ENCODE results near the gene SH3D21.

The SH3D21 gene

DNA sequence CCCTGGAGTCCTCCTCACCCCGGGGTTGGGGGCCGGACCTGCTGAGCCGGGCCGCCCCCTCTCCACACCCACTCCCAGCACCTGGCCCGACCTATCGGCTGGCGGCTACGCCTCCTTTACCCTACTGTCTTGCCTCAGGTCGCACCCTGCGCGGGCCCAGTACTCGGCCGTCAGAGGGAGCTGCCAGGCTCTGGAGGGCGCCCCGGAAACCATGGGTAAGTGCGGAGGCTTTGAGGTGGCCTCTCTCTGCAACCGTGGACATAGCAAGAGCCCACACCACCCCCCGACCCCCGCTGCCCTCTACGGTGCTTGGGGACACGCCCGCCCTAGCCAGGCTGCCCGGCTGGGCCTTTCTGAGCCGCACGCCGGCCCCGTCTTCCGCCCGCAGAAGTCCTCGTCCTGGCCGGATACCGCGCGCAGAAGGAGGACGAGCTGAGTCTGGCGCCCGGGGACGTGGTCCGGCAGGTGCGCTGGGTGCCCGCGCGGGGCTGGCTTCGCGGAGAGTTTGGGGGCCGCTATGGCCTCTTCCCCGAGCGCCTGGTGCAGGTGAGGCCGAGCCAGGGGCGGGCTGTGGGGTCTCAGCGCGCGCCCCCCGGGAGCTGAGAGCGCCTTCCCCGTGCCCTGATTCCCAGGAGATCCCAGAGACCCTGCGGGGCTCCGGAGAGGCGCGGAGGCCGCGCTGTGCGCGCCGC is at the start of gene SH3D21:
TSS of gene SH3D21 (plus strand) at position 159 of the 692 bp plus-strand sequence. CDS start at position 212, 53 bp downstream.
- no peak for DNase-seq (ENCODE audit: low spot score)

DNA sequence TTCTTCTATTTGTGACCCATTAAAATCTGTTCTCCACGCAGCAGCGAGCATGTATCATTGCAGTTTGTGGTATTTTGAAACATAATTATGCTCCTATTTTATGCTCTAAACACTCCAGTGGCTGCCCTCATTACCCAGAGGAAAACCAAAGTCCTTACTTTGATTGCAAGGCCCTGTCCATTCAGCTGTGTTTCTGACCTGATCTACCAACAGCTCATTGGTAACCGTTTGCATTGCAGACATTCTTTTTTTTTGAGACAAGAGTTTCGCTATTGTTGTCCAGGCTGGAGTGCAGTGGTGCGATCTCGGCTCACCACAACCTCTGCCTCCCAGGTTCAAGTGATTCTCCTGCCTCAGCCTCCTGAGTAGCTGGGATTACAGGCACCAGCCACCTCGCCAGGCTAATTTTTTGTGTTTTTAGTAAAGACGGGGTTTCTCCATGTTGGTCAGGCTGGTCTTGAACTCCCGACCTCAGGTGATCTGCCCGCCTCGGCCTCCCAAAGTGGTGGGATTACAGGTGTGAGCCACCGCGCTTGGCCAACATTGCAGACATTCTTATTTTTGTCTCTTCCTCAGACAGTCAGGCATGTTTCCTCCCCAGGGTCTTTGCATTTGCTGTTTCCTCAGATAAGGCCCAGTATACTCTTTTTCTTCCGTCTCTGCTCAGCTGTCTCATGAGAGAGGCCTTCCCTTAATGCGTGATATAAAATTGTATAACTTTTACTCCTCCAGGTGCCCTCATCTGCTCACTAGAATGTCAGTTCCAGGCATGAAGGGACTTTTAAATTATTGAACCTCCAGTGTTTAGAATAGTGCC is 49.4 kb upstream of the SH3D21 start:
- DNase-seq (ENCODE audit: low spot score): no peak

DNA sequence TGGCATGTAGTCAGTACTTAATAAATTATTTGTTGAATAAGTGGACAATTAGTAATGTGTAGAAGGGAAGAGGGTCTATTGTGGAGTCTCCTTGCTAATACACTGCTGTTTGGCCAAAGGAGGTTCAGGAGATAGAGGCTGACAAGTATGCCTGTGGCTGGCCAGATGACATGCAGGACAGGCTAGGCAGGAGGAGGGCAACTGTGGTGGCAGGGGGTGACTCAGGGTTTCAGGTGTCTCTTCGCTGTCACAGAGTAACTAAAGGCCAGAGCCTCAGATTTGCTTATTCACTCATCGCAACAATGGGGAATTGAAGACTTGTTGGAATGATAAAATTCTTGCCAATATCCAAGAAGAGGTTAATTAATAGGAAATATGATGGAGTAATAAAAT is 48.8 kb upstream of the SH3D21 start:
- DNase-seq (ENCODE audit: low spot score): no peak

DNA sequence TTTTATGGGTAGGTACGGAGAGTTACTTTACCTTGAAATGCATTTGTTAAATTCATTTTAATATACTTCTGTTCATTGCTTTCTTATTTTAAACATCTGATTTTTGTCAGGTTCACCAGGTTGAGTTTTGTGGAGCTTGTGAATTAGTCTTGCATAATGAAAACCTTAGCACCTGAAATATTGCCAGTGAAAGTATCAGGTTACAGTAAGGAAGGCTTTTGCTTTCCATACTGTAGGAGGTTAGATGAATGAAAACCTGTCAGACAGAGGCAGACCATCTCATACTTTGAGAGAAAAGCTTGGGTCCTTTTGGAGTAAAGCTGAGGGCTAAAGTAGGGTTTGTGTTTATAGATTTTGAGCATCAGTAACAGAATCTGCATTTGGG is 47.2 kb upstream of the SH3D21 start:
- no peak for DNase-seq (ENCODE audit: low spot score)

DNA sequence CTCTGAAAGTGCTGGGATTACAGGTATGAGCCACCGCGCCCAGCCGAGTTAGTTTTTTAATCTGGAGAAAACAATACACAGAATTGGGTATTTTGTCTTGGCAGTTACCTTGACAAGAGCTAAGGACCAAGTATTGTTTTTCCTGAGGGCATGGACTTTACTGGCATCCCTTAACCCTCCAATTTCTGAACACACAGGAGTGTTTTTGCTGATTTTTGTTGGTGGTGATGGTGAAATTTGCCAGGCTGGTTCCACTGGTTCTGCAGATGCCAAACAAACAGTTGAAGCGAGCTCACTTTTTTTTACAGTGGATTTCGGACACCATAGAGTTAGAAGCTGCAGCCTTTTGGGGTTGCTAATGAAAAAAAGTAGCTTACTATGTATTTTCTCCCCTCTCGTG is 37.2 kb upstream of the SH3D21 start:
- DNase-seq (ENCODE audit: low spot score): no peak

DNA sequence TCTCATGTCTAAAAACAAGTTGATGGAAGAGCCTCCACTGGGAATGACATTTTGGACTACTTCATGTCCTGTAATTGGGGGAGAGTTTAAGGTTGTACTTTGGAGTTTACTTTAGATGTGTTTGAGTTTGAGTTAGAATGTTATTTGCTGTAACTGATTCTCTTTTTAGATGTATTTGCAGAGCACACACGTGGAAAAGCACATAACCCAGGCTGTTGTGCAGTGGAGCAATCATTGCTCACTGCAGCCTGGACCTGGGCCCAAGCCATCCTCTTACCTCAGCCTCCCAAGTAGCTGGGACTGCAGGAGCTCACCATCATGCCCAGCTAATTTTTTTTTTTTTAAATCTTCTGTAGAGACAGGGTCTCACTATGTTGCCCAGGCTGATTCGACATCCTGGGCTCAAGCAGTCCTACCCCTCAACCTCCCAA is 36.7 kb upstream of the SH3D21 start:
- no peak for DNase-seq (ENCODE audit: low spot score)

DNA sequence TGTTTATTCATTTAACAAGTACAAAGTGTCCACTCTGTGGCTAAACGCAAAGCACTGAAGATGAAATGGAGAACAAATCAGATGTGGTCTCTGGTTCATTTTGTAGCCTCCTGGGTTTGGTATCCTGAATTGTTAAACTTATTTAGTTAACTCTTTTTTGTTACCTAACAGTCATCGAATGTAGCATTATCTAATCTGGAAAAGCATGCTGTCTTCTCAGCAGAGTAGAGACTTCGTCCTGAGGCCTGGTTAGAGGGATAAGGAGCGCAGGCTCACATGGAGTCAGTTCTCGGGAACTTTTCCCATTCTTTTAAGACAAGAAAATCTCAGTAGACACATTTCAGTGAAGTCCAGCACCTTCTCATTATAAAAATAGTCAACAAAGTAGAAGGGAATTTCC is 33.1 kb upstream of the SH3D21 start:
- DNase-seq (ENCODE audit: low spot score): no peak

DNA sequence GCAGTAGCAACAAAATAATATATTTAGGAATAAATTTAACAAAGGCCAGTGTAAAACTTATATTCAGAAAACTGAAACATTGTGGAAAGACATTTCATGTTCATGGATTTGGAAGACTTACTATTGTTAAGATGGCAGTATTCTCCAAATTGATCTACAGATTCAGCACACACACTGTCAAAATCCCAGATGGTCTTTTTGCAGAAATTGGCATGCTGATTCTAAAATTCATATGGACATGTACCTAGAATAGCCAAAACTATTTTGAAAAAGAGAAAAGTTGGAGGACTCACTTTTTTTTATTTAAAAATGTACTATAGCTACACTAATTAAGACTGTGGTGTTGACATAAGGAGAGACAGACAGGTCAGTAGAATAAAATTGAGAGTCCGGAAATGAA is 32.0 kb upstream of the SH3D21 start:
- DNase-seq (ENCODE audit: low spot score): no peak

DNA sequence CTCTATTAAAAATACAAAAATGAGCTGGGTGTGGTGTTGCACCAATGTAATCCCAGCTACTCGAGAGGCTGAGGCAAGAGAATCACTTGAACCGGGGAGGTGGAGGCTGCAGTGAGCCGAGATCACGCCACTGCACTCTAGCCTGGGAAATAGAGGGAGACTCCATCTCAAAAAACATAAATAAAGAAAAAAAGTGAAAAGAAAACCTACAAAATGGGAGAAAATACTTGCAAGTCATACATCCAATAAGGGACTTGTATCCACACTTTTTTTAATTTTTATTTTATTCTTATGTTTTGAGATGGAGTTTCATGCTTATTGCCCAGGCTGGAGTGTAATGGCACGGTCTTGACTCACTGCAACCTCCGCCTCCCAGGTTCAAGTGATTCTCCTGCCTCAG is 29.5 kb upstream of the SH3D21 start:
- no peak for DNase-seq (ENCODE audit: low spot score)

DNA sequence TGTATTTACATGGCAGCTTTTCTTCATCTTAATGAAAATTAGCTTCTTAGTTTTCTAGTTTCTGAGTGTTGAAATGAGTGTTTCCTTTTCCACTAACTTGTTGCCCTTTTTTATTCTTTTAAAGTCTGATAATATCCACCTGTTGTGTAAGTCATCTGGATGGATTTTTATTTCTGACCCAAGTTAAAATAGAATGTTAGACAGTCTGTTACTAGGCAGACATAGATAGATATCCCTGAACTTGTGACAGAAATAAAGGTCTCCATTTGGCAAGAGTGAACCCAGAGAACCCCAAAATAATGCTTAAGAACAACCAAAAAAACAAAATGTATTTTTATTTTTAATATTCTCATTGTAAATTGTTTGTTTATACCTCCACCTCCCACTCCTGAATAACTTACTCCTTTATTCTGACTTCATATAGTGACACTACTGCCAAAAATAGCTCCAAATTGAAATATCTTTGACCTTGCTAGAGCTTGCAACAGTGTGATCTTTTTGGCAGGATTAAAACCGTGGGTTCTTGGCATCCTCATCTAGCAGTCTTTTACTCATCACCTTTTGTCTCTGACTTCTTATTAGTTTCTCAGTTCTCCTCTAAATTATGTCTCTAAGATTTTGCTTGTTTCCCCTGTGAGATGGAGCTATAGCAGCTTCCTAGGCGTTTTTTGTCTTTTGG is 26.9 kb upstream of the SH3D21 start:
- peak; percentile 21 for DNase-seq (ENCODE audit: low spot score)

DNA sequence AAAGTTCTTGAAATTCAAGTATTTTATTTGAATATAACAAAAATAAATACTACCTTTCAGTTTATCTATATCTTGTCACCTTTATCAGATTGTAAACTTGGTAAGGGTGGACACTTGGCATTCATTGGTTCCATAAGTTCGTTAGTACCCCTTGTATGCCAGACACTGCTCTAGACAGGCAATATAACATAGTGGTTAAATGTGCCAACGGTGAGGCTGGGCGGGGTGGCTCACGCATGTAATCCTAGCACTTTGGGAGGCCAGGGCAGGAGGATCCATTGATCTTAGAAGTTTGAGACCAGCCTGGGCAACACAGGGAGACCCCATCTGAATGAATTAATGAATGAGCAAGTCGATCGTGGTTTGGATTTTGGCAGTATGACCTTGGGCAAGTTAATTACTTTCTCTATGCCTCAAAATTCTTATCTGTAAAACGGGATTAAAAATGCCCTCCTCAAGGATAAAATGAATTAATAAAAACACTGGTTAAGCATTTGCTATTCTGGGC is 26.3 kb upstream of the SH3D21 start:
- no peak for DNase-seq (ENCODE audit: low spot score)

DNA sequence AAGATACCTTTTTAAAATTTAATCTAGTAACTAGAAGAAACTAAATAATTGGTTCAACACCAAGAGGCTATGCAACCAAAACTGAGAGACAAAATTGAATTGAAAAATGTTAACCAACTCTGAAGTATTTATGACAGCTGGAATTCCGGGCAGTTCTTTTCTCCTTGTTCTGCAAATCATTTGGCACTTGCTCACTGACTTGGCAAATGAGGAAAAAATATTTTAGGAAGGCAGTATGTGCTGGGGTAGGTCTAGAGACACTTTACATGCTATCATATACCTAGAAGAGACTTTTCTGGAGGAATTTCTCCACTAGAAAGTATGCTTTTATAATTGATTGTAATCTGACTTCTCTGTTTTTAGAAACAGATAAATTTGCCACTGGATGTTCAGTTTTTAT is 22.1 kb upstream of the SH3D21 start:
- DNase-seq (ENCODE audit: low spot score): no peak

DNA sequence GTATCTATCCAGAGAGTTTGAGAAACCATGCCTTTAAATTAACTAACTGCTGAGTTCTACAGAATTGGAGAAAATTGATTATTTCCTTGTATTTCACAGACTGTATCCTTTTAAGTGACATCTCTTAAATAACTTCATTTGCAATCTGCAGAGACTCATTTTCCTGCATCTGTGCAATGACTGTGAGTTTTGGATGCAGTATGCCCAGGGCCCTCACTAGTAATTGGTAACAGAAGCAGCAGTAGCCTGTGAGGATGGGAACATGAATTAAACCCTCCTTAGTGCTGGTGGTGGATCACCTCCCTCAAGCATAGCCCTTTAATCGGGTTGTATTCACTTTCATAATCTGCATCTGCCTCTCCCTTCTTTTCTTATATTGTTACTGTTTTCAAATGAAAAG is 21.7 kb upstream of the SH3D21 start:
- no peak for DNase-seq (ENCODE audit: low spot score)

DNA sequence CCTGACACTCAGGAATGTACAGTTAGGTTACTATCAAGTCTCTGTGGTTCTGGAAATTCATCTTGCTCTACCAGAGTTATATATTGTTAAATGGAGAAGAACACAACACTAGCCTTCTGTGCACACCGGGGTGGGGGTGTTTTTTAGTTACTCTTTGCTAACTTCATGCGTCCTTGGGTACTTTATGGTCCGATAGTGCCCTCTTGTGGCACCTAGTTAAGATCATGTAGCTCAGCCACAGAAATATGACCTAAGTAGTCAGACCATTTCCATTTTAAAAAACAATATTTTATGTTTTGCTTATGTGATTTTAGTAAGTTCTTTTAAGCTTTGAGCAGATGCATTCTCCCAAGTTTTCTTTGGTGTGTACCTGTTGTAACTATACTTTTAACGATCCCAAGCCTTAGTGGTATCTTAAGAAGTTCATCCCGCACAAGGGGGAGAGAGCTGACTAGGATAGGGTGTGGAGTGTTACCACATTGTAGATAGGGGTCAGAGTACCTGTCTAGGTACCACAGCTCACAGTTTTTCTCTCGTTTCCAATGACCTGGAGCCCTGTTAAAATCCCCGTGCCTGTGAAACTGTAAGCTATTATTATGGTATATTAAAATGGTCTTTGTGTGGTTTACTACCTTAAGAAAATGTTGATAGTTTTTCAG is 20.6 kb upstream of the SH3D21 start:
- DNase-seq (ENCODE audit: low spot score): peak; percentile 82

DNA sequence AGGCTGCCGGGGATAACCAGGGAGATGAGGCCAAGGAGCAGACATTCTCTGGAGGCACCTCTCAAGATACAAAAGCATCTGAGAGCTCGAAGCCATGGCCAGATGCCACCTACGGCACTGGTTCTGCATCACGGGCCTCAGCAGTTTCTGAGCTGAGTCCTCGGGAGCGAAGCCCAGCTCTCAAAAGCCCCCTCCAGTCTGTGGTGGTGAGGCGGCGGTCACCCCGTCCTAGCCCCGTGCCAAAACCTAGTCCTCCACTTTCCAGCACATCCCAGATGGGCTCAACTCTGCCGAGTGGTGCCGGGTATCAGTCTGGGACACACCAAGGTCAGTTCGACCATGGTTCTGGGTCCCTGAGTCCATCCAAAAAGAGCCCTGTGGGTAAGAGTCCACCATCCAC is 19.4 kb upstream of the SH3D21 start:
- DNase-seq (ENCODE audit: low spot score): no peak

DNA sequence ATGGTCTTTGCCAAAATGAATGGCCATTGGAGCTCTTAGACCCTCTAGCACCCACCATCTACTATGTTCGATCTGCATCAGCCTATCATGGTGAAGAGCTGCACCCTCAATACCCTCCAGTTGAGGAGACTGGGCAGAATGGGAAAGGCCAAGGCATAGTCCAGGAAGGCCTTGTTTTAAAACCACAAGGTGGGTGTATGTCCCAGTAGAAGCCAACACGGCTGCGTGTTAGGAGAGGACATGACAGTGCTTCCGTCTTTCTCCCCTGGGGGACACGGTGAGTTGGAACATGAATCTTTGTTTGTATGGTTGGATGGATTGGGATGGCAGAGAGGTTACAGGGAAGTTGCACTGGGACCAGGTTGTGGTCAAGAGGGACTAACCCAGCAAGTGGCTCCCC is 18.6 kb upstream of the SH3D21 start:
- no peak for DNase-seq (ENCODE audit: low spot score)

DNA sequence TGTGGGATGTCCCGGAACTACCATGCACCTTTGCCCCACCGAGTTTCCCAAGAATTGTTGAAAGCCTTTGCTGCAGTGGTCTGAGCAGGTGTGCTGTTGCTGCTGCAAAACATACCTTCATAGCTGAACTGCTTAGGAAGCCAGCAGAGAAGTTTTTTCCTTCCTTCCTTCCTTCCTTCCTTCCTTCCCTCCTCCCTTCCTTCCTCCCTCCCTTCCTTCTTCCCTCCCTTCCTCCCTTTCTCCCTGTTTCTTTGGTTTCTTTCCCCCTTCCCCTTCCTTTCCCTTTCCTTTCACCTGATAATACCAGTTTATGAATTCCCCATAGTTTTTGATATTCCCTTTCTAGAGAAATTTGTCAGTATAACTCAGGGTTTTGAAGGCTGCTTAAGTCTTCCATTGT is 10.8 kb upstream of the SH3D21 start:
- no peak for DNase-seq (ENCODE audit: low spot score)

DNA sequence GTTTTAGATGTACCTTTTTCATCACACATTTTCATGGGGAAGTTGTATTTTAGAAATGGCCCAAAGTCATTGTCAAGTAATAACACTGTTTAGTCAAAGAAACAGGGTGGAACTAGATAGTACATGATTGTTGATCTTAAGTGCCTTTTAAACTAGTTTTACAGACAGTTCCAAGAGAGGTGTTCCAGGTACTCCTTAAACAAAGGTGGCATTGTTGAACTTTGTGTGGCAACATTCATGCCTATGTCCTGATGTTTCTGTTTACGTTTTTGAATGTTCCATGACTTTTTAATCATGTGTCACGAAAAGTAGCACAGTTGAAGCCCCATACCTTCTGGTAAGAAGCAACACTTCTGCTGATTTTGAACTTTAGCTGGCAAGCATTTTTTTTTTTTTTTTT is 9.1 kb upstream of the SH3D21 start:
- no peak for DNase-seq (ENCODE audit: low spot score)

DNA sequence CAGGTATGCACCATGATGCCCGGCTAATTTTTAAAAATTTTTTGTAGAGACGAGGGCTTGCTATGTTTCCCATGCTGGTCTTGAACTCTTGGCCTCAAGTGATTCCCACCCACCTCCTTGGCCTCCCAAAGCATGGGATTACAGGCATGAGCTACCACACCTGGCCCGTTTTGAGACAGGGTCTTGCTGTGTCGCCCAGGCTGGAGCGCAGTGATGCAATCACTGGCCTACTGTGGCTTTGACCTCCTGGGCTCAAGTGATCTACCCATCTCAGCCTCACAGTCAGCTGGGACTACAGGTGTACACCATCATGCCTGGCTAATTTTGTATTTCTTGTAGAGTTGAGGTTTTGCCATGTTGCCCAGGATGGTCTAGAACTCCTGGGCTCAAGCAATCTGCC is 7.5 kb upstream of the SH3D21 start:
- no peak for DNase-seq (ENCODE audit: low spot score)

DNA sequence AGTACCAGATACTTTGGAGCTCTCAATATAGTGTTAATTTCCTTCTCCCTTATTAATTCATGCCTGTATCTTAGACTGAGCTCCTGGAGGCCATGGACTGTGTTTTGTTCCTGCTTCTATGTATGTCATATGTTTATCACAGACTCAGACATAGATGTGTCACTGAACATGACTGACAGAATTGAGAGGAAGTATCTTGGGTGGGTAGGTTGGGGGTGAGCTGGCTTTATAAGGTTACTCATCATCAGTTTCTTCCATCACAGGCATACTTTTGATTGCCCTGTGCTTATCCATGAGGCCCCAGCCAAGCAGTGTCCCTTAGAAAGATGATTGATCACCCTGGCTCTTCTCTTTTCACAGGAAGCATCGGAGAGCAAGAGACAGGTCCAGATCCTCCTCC is 5.6 kb upstream of the SH3D21 start:
- no peak for DNase-seq (ENCODE audit: low spot score)

DNA sequence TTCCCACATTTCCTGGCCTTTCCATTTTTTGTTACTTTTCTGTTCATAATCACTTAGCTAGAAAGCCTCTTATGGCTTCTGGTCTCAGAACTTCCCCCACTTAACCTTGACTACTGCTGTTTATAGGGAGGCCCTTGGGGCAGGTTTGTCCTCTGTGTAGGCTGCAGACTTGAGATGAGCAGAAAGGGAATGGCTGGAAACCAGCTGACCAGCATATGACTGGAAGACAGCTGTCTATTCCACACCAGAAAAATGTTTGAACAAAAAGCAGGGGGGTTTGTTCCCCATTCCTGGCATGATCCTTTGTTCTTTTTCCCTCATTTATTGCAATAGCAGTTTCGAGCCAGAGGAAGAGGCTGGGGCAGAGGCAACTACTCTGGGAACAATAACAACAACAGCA is 4.9 kb upstream of the SH3D21 start:
- DNase-seq (ENCODE audit: low spot score): no peak

DNA sequence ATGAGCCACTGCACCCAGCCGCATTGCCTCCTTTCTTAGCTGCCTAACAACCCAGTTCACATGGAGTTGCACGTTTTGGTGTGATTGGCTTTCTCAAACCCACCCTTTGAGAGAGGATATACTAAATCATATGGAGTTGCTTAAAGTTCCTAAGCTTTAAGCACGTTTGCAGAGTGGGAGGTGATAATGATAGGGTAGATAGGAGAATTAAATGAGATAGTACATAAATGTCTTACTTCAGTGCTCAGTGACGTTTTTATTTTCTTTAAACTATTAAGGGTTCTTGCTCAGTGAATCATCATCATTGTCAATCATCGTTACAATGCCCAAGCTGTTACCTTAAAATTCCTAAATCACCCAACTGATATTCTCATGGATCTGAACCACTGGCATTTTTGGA is 2.9 kb upstream of the SH3D21 start:
- no peak for DNase-seq (ENCODE audit: low spot score)
